OCI-LY1 (cell line): ENCODE data around the gene MAP3K9.

Experiments used
- EZH2 ChIP-seq: fragments of 200-600 bp; sonication (generic), shearing (Covaris generic); IDR thresholded peaks from 2 replicates; pipeline ENCODE4 v1.8.0; 2017; ENCODE audit warnings: borderline replicate concordance, mixed run types, mild to moderate bottlenecking, antibody characterized with exemption, low read length, moderate library complexity, mixed read lengths
- TF ChIP-seq, protein P1 (sequence below): fragments of 200-600 bp; sonication (generic), shearing (Covaris generic); IDR thresholded peaks from 2 replicates; pipeline ENCODE4 v1.5.1; 2017; ENCODE audit warnings: mild to moderate bottlenecking, antibody characterized with exemption, low read length, moderate library complexity, mixed read lengths

DNA sequence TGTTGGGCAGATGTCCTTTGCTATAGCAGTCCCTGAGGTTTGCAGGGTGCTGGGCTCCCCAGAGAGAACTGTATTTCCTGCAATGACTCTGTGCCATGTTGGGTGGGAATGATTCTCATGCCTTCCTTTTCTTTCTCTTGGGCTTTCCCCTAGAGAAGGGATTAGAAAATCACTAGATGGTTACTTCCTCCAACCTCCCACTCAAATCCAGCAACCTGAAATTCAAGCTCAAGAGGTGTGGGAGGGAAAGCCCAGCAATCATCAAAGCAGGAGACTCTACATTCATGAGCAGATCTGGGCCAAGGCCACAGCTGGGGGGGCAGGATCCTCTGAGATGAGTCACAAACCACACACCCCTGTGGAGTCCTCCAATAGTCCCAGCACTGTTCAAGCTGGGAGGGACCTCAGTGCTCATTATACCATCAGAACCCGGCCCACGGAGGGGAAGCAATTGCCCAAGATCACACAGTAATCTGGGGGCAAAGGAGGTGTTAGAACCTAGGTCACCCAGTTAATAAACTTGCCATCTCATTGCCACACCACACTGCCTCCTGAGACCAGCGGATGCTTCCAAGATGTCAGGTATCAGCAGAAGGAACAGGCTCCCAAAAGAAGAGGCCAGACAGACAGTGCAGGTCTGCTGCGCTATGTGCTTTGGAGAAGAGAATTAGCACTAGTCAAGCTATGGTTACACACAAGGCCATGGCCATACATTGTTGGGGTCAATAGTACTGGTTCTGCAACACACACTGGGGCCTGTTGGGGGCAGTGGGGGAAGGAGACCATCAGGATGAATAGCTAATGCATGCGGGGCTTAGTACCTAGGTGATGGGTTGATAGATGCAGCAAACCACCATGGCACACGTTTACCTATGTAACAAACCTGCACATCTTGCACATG, 101.9 kb downstream of the MAP3K9 start:
- TF ChIP-seq, protein P1, sequence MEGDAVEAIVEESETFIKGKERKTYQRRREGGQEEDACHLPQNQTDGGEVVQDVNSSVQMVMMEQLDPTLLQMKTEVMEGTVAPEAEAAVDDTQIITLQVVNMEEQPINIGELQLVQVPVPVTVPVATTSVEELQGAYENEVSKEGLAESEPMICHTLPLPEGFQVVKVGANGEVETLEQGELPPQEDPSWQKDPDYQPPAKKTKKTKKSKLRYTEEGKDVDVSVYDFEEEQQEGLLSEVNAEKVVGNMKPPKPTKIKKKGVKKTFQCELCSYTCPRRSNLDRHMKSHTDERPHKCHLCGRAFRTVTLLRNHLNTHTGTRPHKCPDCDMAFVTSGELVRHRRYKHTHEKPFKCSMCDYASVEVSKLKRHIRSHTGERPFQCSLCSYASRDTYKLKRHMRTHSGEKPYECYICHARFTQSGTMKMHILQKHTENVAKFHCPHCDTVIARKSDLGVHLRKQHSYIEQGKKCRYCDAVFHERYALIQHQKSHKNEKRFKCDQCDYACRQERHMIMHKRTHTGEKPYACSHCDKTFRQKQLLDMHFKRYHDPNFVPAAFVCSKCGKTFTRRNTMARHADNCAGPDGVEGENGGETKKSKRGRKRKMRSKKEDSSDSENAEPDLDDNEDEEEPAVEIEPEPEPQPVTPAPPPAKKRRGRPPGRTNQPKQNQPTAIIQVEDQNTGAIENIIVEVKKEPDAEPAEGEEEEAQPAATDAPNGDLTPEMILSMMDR, result peak; percentile 6; the same call in 1 of the 2 replicates
- TF ChIP-seq EZH2, result no peak
